Suprapubic skin (tissue), 4 donors: ENCODE data around the gene PCNT.

Source experiments
- POLR2A ChIP-seq, 2 donors: fragments of 450-650 bp; IDR thresholded peaks; one replicate each; pipeline ENCODE4 v1.6.1; 2017; ENCODE audit warnings: antibody characterized with exemption in 2 of 2, mild to moderate bottlenecking in 2 of 2, moderate library complexity in 2 of 2
- POLR2AphosphoS5 ChIP-seq, 3 donors: sonication (generic); formaldehyde crosslinking; IDR thresholded peaks; one replicate each; pipeline ENCODE4 v1.6.1; 2017; ENCODE audit warnings: antibody characterized with exemption in 3 of 3
- TF ChIP-seq, protein P1 (sequence below), 2 donors: fragments of 200-600 bp in 1 of 2; fragments of 450-650 bp in 1 of 2; sonication (generic) in 1 of 2; IDR thresholded peaks; one replicate each; pipeline ENCODE4 v1.5.1; 2016 to 2019; ENCODE audit warnings: antibody characterized with exemption in 2 of 2, mild to moderate bottlenecking in 1 of 2, moderate library complexity in 1 of 2

DNA sequence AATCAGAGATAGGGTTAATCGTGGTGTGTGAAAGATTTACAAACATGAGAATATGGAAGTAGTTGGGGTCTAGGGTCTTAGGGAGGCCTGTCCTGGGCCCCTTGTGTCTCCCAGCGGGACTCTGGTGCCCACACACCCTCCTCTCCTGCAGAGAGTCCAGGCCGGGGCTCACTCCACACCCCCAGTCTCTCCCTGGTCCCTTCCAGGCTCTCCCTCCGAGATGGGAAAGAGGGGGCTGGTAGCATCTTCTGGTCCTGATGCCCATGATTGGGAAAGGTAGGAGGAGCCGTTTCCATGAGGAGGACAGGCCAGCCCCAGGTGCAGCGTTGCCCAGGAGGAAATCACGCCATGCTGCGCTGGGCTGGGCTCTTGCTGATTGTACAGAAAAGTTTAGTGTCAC is 26.6 kb downstream of the PCNT start:
- TF ChIP-seq, protein P1, sequence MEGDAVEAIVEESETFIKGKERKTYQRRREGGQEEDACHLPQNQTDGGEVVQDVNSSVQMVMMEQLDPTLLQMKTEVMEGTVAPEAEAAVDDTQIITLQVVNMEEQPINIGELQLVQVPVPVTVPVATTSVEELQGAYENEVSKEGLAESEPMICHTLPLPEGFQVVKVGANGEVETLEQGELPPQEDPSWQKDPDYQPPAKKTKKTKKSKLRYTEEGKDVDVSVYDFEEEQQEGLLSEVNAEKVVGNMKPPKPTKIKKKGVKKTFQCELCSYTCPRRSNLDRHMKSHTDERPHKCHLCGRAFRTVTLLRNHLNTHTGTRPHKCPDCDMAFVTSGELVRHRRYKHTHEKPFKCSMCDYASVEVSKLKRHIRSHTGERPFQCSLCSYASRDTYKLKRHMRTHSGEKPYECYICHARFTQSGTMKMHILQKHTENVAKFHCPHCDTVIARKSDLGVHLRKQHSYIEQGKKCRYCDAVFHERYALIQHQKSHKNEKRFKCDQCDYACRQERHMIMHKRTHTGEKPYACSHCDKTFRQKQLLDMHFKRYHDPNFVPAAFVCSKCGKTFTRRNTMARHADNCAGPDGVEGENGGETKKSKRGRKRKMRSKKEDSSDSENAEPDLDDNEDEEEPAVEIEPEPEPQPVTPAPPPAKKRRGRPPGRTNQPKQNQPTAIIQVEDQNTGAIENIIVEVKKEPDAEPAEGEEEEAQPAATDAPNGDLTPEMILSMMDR (IDR thresholded peaks at IDR 0.05), result no peak
- no peak for TF ChIP-seq POLR2A (IDR thresholded peaks at IDR 0.05)
- no peak for TF ChIP-seq POLR2AphosphoS5 (IDR thresholded peaks at IDR 0.05)
